Heart left ventricle (tissue), 16 donors: ENCODE measurements around the gene MAOA. TPM values are rescaled to one million over a fixed set of nuclear protein-coding genes. Genes with fewer than 3 reads are reported as not detected.
"Not testable (repeated sequence)": the region's sequence is repeated elsewhere in the genome, so short reads cannot be mapped to it uniquely, and the experiment has no call there.

Experiments
- ATAC-seq, 4 donors: fragments of 200-7000 bp; cut with Tn5 transposase; one replicate each; pipeline ENCODE4 v1.9.1; 2020 to 2022; ENCODE audit warnings: moderate library complexity in 4 of 4, mild to moderate bottlenecking in 3 of 4, moderate number of reproducible peaks in 1 of 4
- DNase-seq, 5 donors: peaks; one replicate each; pipeline ENCODE4 v3.0.0-alpha.2; 2020
- H3K27ac ChIP-seq, 12 donors: fragments of 200-600 bp; sonication (generic) in 4 of 12; one replicate each; pipeline versions ENCODE4 v1.5.0 to v1.8.0; 2016 to 2022; ENCODE audit warnings: mild to moderate bottlenecking in 2 of 12
- H3K27me3 ChIP-seq, 9 donors: fragments of 200-600 bp; sonication (generic) in 2 of 9; one replicate each; pipeline versions ENCODE4 v1.5.1 to v1.8.0; 2016 to 2022; ENCODE audit warnings: mild to moderate bottlenecking in 3 of 9
- H3K36me3 ChIP-seq, 9 donors: fragments of 200-600 bp; sonication (generic) in 2 of 9; one replicate each; pipeline versions ENCODE4 v1.5.0 to v1.8.0; 2018 to 2022; ENCODE audit warnings: mild to moderate bottlenecking in 2 of 9
- H3K4me1 ChIP-seq, 12 donors: fragments of 200-600 bp; sonication (generic) in 4 of 12; one replicate each; pipeline versions ENCODE4 v1.5.0 to v1.8.0; 2016 to 2022; ENCODE audit warnings: mild to moderate bottlenecking in 3 of 12
- H3K4me3 ChIP-seq, 12 donors: fragments of 200-600 bp; sonication (generic) in 4 of 12; one replicate each; pipeline versions ENCODE4 v1.5.0 to v1.8.0; 2017 to 2022; ENCODE audit warnings: mild to moderate bottlenecking in 9 of 12, moderate library complexity in 4 of 12
- H3K9me3 ChIP-seq, 12 donors: fragments of 200-600 bp; sonication (generic) in 4 of 12; one replicate each; pipeline versions ENCODE4 v1.5.0 to v1.8.0; 2016 to 2022; ENCODE audit warnings: mild to moderate bottlenecking in 1 of 12
- CTCF ChIP-seq, 12 donors: fragments of 200-600 bp; sonication (generic) in 4 of 12; IDR thresholded peaks; one replicate each; pipeline versions ENCODE4 v1.5.0 to v1.8.0; 2018 to 2022; ENCODE audit warnings: antibody characterized with exemption in 12 of 12, mild to moderate bottlenecking in 5 of 12
- POLR2A ChIP-seq, 2 donors: fragments of 450-650 bp; IDR thresholded peaks; one replicate each; pipeline ENCODE4 v1.6.1; 2017; ENCODE audit warnings: antibody characterized with exemption in 2 of 2, mild to moderate bottlenecking in 2 of 2, moderate library complexity in 2 of 2
- WGBS, 4 donors: extraction: QIAGEN DNeasy Blood & Tissue Kit in 2 of 4; methylation state at CpG; one replicate each; pipeline versions ENCODE4 v1.1.5 to v1.1.7; 2013 to 2018; 5-methylcytosine and 5-hydroxymethylcytosine counted together
- intact Hi-C, 10 donors: fragments of 100-400 bp; cut with DNase I; formaldehyde crosslinking; loops; one replicate each; pipeline versions ENCODE4 v1.11.1 to v1.14.2; 2022
- polyA plus RNA-seq, 2 donors: library from polyadenylated mRNA; stranded (reverse); fragments of 200-250 nt; gene quantifications; one replicate each; pipeline ENCODE4 v1.2.3, GENCODE V29; 2013
- total RNA-seq, 9 donors: library from RNA; depleted of rRNA in 2 of 9; stranded (reverse); fragments of >200 nt in 2 of 9; fragmentation: NEBNext Ultra II Directional in 3 of 9; extraction: Animal tissue kit (Norgen Biotek cat#: 25700) in 3 of 9; gene quantifications; one replicate each; pipeline versions ENCODE4 v1.1.0 to v1.2.4, GENCODE V29; 2016 to 2023
- donor health status: ischemic (EF 13 %, LVEDD 7.1; RV severe dilation, severe dysfunction).
- donor health status: healthy with polysubstance abuse.
- donor health status: DM: no; HTN: yes; CAD: no.
- donor health status: DM: no; HTN: no; CAD: no.
- donor health status: ischemic (EF 25% LVEDD 6.9; RV normal size, moderate dysfunction).
- donor health status: ischemic (EF 25% LVEDD 5.7; RV mildly dilated, moderate dysfunction).
- donor health status: healthy.
- donor health status: DM: yes; HTN: yes; CAD: no.
- donor health status: ischemic (EF 35%, LVEDD 5.7; RV mildly dilated, moderate dysfunction).
- donor health status: nonischemic (EF 11% LVEDD 7.7; RV severe dilation, severe dysfunction).
- donor health status: DM: yes; HTN: yes; CAD: no.
- donor health status: PGD.
- donor health status: ischemic (EF 29% LVEDD 5.4; RV normal size, mild dysfunction).
- donor health status: nonischemic (EF 23%, LVEDD 6.1; RV moderate dilation, normal function).

The MAOA gene
- total and polyA plus RNA-seq, 11 donors: 38.2 to 320 (median 104) TPM

GRCh38 chrX:43720961-43721360 lies 64.9 kb downstream of the MAOA start:
- ATAC-seq: no peak
- peaks cover 0 to 21% (median 2%) of the 10 kb centered on the region in 12 donors for H3K9me3 ChIP-seq
- no peaks in the 10 kb centered on the region for H3K4me1 ChIP-seq
- H3K27ac ChIP-seq: no peak overlapping the region
- no peak overlapping the region for H3K4me3 ChIP-seq
- TF ChIP-seq POLR2A (IDR thresholded peaks at IDR 0.05): no peak
- TF ChIP-seq CTCF (IDR thresholded peaks at IDR 0.05): no peak
- intact Hi-C loops: no loop called here
- 53 to 81% (median 68%) methylated on average over 1 of the region's 1 CpG for WGBS, 4 donors
- H3K36me3 ChIP-seq: peaks cover 0 to 2% (median 0%) of the 10 kb centered on the region in 9 donors
- no peaks in the 10 kb centered on the region for H3K27me3 ChIP-seq
- DNase-seq: no peak

- H3K4me3 ChIP-seq, H3K27me3 ChIP-seq, H3K27ac ChIP-seq, DNase-seq, ATAC-seq, H3K36me3 ChIP-seq, H3K4me1 ChIP-seq, intact Hi-C loops: not testable (repeated sequence)
- peaks cover 0 to 16% (median 2%) of the 10 kb centered on the region in 12 donors for H3K9me3 ChIP-seq
- WGBS, 4 donors: 68 to 82% (median 75%) methylated on average over 5 of the region's 5 CpGs
Observed at GRCh38 chrX:43725227-43725626, 69.1 kb downstream of the MAOA start.

- H3K4me3 ChIP-seq, ATAC-seq, H3K9me3 ChIP-seq, H3K4me1 ChIP-seq, DNase-seq, H3K27ac ChIP-seq, intact Hi-C loops: not testable (repeated sequence)
- 89 to 94% (median 89%) methylated on average over 4 to 6 of the region's 6 CpGs for WGBS, 4 donors
- Histone ChIP-seq H3K36me3 (peaks cover 0 to 11% (median 0%) of the 10 kb centered on the region in 9 donors), H3K27me3 (peaks cover 0 to 15% (median 0%) of the 10 kb centered on the region in 9 donors)
Observed at GRCh38 chrX:43727254-43727653, 71.2 kb downstream of the MAOA start.

- TF ChIP-seq POLR2A (IDR thresholded peaks at IDR 0.05): no peak
- no peak for TF ChIP-seq CTCF (IDR thresholded peaks at IDR 0.05)
- intact Hi-C loops: no loop called here
- no peak overlapping the region for H3K27ac ChIP-seq
- ATAC-seq: no peak
- 56 to 64% (median 57%) methylated on average over 5 of the region's 5 CpGs for WGBS, 4 donors
- peaks cover 0 to 3% (median 0%) of the 10 kb centered on the region in 12 donors for H3K9me3 ChIP-seq
- no peak overlapping the region for H3K4me3 ChIP-seq
- peaks cover 0 to 16% (median 0%) of the 10 kb centered on the region in 9 donors for H3K27me3 ChIP-seq
- H3K4me1 ChIP-seq: peaks cover 0 to 3% (median 0%) of the 10 kb centered on the region in 12 donors
- H3K36me3 ChIP-seq: peaks cover 0 to 15% (median 4%) of the 10 kb centered on the region in 9 donors
- DNase-seq: no peak
Observed at GRCh38 chrX:43728002-43728401, 71.9 kb downstream of the MAOA start.

GRCh38 chrX:43728966-43729365 lies 72.9 kb downstream of the MAOA start:
- Histone ChIP-seq H3K27ac (no peak overlapping the region), H3K9me3 (no peaks in the 10 kb centered on the region), H3K4me3 (no peak overlapping the region), H3K4me1 (peaks cover 0 to 3% (median 0%) of the 10 kb centered on the region in 12 donors), H3K27me3 (peaks cover 0 to 17% (median 0%) of the 10 kb centered on the region in 9 donors), H3K36me3 (peaks cover 0 to 20% (median 4%) of the 10 kb centered on the region in 9 donors)
- no peak for DNase-seq
- no peak for ATAC-seq
- intact Hi-C loops: no loop called here
- no peak for TF ChIP-seq POLR2A (IDR thresholded peaks at IDR 0.05)
- TF ChIP-seq CTCF (IDR thresholded peaks at IDR 0.05): no peak
- 92 to 100% (median 95%) methylated on average over 1 of the region's 1 CpG for WGBS, 4 donors
